ENCODE results near the gene RWDD3.

RWDD3 gene

DNA sequence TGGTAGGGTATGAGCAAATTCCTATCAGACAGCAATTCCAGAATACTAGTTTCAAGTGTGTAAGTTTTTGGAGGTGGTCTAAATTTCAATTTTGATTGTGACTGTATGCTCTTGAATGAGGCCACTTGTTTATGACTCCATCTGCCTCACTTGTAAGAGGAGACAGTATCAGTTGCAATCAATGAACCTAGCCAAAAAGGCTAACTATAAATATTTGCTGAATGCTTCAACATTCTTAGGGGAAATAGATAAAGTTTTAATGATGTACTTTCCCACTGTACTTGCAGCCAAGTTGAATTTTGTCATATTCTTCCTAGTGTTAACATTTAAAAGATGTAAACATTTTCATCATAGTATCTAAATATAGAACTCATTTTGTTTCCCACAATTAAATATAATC, 32.1 kb upstream of the RWDD3 start:
- no peak overlapping the region for H3K4me3 ChIP-seq (replicated peaks; ENCODE audit: low read depth, low read length)
- DNase-seq (ENCODE audit: extremely low read depth, low read depth) = no peak
- TF ChIP-seq, protein P1, sequence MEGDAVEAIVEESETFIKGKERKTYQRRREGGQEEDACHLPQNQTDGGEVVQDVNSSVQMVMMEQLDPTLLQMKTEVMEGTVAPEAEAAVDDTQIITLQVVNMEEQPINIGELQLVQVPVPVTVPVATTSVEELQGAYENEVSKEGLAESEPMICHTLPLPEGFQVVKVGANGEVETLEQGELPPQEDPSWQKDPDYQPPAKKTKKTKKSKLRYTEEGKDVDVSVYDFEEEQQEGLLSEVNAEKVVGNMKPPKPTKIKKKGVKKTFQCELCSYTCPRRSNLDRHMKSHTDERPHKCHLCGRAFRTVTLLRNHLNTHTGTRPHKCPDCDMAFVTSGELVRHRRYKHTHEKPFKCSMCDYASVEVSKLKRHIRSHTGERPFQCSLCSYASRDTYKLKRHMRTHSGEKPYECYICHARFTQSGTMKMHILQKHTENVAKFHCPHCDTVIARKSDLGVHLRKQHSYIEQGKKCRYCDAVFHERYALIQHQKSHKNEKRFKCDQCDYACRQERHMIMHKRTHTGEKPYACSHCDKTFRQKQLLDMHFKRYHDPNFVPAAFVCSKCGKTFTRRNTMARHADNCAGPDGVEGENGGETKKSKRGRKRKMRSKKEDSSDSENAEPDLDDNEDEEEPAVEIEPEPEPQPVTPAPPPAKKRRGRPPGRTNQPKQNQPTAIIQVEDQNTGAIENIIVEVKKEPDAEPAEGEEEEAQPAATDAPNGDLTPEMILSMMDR (IDR thresholded peaks at IDR 0.05; ENCODE audit: low read depth, low read length, missing control alignments) = no peak

DNA sequence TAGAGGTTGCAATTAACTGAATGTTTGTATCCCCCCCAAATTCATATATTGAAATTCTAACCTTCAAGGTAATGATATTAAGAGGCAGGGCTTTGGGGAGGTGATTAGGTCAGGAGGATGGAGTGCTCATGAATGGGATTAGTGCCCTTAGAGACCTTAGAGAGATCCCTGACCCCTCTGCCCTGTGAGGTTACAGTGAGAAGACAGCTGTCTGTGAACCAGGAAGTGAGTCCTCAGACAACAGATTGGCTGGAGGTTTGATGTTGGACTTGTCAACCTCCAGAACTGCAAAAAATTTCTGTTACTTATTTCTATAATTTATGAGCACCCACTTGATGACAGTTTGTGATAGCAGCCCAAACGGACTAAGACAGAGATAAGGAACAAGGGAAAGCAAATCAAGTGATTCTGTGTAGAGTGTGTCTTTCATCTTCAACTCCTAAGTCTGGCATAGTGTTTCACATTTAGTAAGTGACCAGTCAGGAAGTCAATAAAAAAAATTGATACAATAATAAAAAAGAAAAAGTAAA, 30.0 kb upstream of the RWDD3 start:
- H3K4me3 ChIP-seq (replicated peaks; ENCODE audit: low read depth, low read length) = no peak overlapping the region
- DNase-seq (ENCODE audit: extremely low read depth, low read depth) = no peak
- TF ChIP-seq, protein P1 (IDR thresholded peaks at IDR 0.05; ENCODE audit: low read depth, low read length, missing control alignments) = no peak

DNA sequence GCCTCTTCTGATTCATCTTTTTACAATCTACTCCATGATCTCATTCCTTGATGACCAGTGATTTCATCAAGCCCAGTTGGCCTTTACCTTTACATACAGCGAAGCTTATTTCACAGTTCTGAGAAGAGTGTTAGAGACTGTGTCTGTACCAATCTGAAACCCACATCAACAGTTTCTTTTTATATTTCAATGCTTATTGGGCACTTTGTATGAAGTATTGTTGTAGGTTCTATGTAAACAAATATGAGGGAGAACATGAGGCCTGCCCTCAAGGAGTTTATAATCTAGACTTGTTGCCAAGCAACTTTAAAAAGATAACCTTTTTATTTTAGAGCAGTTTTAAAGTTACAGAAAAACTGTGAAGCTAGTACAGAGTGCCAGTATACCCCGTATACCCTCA, 27.5 kb upstream of the RWDD3 start:
- H3K4me3 ChIP-seq (replicated peaks; ENCODE audit: low read depth, low read length) = no peak overlapping the region
- TF ChIP-seq, protein P1 (IDR thresholded peaks at IDR 0.05; ENCODE audit: low read depth, low read length, missing control alignments) = no peak
- no peak for DNase-seq (ENCODE audit: extremely low read depth, low read depth)

DNA sequence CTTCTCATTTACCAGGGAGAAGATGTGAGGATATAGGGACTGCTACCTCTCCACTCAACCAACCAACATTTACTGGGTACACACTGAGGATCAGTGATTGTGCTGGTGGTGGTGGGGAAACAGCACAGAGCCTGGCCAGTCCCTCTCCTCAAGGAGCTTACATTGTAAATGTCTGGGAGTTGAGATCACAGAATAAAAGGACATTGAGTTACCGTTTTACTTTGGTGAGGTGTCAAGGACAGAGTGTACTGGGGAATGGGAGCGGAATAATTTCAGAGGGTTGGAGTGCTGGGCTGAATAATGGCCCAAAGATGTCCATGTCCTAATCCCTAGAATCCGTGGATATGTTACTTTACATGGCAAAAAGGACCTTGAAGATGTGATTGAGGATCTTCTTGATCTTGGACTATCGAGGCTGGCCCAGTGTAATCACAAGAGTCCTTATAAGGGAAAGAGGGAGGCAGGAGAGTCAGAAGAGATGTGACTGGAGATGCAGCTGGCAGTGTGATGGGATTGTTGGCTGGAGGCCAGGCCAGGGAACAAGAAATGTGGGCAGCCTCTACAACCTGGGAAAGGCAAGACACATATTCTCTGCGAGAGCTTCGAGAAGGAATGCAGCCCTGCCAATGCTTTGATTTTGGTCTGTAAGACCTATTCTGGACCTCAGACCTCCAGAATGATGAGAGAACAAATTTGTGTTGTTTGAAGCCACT, 26.6 kb upstream of the RWDD3 start:
- TF ChIP-seq, protein P1 (IDR thresholded peaks at IDR 0.05; ENCODE audit: low read depth, low read length, missing control alignments) = no peak
- no peak for DNase-seq (ENCODE audit: extremely low read depth, low read depth)
- no peak overlapping the region for H3K4me3 ChIP-seq (replicated peaks; ENCODE audit: low read depth, low read length)

DNA sequence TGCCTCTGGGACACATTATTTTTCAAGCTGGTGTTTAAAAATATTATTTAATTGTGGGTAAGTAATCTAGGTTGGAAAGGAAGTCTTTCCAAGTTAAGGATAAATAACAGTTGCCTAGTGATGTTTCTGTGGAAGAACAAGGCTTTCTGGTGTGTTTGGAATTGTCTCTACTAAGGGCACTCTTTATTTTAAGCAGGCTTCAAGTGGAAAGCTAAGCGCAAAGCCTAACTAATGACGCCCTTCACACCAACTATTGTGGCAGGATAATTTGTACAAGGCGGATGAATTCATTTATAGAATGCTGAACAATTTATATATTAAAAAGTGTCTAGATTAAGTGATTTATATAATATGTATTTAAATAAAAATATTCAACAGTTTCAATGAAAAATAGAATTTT, 25.1 kb upstream of the RWDD3 start:
- H3K4me3 ChIP-seq (replicated peaks; ENCODE audit: low read depth, low read length) = no peak overlapping the region
- TF ChIP-seq, protein P1 (IDR thresholded peaks at IDR 0.05; ENCODE audit: low read depth, low read length, missing control alignments) = no peak
- DNase-seq (ENCODE audit: extremely low read depth, low read depth) = no peak

DNA sequence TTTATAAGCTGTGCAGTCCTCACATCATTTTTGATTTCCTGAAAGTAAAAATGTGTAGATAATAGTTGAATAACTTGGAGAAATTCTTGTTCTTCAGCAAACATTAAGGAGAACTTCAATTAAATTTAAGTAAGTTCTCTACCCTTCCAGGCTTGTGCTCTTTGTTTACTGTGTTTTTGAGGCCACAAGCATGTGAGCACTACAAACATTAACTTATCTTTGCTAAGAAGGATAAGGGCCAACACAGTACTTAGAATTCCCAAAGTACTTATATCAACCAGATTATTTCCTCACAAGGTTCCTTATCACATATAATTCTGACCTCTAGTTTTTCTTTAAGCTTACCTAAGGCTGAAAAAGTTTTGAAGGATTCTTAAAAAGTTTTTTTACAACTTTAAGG, 24.7 kb upstream of the RWDD3 start:
- no peak overlapping the region for H3K4me3 ChIP-seq (replicated peaks; ENCODE audit: low read depth, low read length)
- no peak for DNase-seq (ENCODE audit: extremely low read depth, low read depth)
- TF ChIP-seq, protein P1 (IDR thresholded peaks at IDR 0.05; ENCODE audit: low read depth, low read length, missing control alignments) = no peak
